Choroid plexus epithelial cell (primary cell): ENCODE measurements around the gene UBE2QL1.

ENCODE experiments used
- DNase-seq: peaks from one replicate; pipeline ENCODE4 v3.0.0-alpha.2; 2010; ENCODE audit warnings: low read depth
- H3K4me3 ChIP-seq: 2 replicates; pipeline ENCODE4 v1.5.1; 2011; ENCODE audit warnings: low read depth, mild to moderate bottlenecking, control low read depth, low read length, moderate library complexity
- CTCF ChIP-seq: conservative IDR thresholded peaks from 2 replicates; pipeline ENCODE4 v1.5.1; 2011; ENCODE audit warnings: low read depth, mild to moderate bottlenecking, control low read depth, inconsistent platforms, low read length, moderate library complexity

Gene UBE2QL1

GRCh38 chr5:6502421-6502820 lies 53.8 kb downstream of the UBE2QL1 start:
- DNase-seq: no peak
- no peak for TF ChIP-seq CTCF
- no peak overlapping the region for H3K4me3 ChIP-seq

DNA sequence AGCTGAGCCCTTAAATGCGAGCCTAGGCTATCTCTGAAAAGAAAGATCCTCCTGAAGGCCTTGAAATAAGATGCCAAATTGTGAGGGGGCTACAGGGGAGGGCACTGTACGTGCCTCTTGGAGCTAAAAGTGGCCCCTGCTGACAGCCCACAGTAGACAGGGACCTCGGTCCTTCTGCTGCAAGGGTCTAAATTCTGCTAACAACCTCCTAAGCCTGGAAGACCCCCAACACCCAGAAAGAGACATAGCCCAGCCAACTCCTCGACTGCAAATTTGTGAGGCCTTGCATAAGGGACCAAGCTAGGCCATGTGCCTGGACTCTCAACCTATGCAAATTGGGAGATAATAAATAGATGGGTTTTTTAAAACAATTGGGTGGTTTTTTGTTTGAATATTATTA lies 54.7 kb downstream of the UBE2QL1 start:
- H3K4me3 ChIP-seq: no peak overlapping the region
- TF ChIP-seq CTCF: no peak
- DNase-seq: no peak

DNA sequence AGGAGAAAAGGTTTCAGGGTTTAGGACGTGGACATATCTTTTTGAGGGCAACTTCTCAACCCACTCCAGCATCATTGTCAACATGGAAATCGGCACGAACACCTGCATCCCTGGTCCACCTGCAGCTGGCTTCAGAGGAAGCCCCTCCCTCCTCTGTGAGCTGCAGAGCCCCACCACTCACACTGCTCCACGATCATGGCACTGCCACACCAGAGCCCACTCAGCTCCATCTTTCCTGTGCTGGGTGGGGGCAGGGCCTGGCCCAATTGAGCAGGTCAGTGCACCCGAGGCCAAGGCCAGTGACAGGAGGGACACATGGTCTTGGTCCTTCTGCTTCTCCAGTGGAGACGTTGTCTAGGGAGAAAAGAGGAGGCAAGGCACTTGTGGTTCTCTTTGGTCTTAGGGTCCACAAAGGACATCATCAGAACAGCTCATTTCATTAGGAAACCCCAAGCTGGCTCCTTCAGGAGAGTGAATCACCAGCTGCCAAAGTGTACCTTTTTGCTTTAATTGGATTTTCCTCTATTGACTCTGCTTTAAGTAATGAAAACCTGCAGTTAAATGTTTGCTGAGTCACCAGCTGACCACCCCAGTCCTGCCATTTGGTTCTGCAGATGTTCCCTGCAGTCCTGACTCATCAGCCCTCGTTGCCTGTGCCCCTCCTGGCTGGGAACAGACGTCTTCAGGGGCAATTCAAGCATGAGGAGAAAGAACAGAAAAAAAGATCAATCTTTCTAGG lies 56.2 kb downstream of the UBE2QL1 start:
- no peak overlapping the region for H3K4me3 ChIP-seq
- no peak for DNase-seq
- TF ChIP-seq CTCF: no peak

- DNase-seq: no peak
- H3K4me3 ChIP-seq: no peak overlapping the region
- no peak for TF ChIP-seq CTCF
Observed at GRCh38 chr5:6505416-6505755, 56.7 kb downstream of the UBE2QL1 start.

DNA sequence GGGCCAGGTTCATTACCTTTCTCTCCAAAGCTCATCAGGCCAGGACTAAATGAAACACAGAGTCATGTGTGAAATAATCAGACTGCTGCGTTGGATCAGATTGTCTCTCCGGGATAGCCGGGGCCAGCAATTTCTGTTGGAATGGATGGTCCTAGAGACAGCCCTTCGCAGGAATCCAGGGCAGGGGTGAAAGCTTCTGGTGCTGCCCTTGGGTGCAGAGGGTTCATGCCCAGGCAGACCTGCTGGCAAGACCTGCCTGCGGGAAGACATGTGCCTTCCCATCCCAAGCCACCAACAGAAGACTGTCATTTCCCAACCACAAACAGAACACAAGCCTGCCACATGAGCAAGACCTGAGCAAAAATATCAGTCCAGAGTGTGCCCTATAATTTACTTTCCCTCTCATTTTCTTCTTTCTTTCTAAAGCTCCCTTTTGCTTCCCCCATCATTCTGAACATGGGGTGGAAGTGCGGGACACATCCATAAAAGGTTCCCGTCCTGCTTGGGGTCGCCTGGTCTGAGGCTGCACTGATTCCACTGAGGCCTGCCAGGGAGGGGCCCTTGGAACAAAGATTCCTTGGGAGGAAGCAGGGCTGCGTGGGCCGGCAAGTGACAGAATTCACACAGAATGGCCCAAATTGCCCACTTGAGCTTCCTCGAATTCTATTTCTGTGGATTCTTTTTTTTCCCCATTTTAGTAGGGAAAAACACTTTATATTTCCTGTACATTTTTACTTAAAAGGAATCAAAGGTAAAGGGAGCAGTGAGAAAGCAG lies 57.3 kb downstream of the UBE2QL1 start:
- H3K4me3 ChIP-seq: no peak overlapping the region
- no peak for DNase-seq
- no peak for TF ChIP-seq CTCF

GRCh38 chr5:6506611-6507010 lies 58.0 kb downstream of the UBE2QL1 start:
- no peak overlapping the region for H3K4me3 ChIP-seq
- TF ChIP-seq CTCF: no peak

DNA sequence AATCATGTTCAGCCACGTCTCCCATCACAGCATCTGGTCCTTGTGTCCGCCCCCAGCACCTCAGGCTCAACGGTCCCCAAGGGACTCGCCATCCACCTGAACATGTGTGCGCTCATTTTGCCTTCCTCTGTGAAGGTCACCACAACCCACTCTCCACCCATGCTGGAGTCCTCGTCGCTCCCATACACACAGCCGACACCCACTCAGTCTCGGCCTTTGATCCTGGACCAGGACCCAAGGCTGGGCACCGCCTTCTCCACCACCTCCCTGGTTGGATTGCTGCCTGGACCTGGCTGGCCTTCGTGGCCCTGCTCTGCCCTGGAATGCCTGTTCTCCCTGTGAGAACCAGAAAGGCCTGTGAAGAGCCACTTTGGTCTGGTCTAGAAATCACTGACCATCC lies 60.3 kb downstream of the UBE2QL1 start:
- no peak for TF ChIP-seq CTCF
- no peak for DNase-seq
- H3K4me3 ChIP-seq: no peak overlapping the region

More at GRCh38 chr5:6506611-6507010, 58.0 kb downstream of the UBE2QL1 start:
- DNase-seq: no peak
